Chondrocyte (in vitro differentiated cells): ENCODE measurements around the gene EGFR. TPM values are rescaled to one million over a fixed set of nuclear protein-coding genes. Genes with fewer than 3 reads are reported as not detected.

Experiments
- DNase-seq: peaks from one replicate; pipeline ENCODE4 v3.0.0; 2021; ENCODE audit warnings: mixed read lengths, low spot score
- H3K27ac Mint-ChIP-seq: one replicate; pipeline ENCODE4 v1.8.0; 2021; ENCODE audit warnings: mild to moderate bottlenecking, moderate library complexity, mixed read lengths; ENCODE audit not compliant: unreplicated experiment
- H3K27me3 Mint-ChIP-seq: 2 replicates; pipeline ENCODE4 v1.8.0; 2021; ENCODE audit warnings: low read depth, mixed read lengths
- H3K36me3 Mint-ChIP-seq: 2 replicates; pipeline ENCODE4 v1.8.0; 2021; ENCODE audit warnings: low read depth, mixed read lengths
- H3K4me1 Mint-ChIP-seq: 2 replicates; pipeline ENCODE4 v1.8.0; 2021; ENCODE audit warnings: low read depth, mild to moderate bottlenecking, mixed read lengths
- H3K4me3 Mint-ChIP-seq: one replicate; pipeline ENCODE4 v1.8.0; 2021; ENCODE audit warnings: mild to moderate bottlenecking, moderate library complexity, mixed read lengths; ENCODE audit not compliant: unreplicated experiment
- H3K9me3 Mint-ChIP-seq: 2 replicates; pipeline ENCODE4 v1.8.0; 2021; ENCODE audit warnings: low read depth, mixed read lengths
- total RNA-seq: library from RNA; stranded (reverse); gene quantifications from 3 replicates; pipeline ENCODE4 v1.2.1, GENCODE V29; 2021
- TF ChIP-seq, protein P1 (sequence below): fragments of 200-600 bp; sonication (generic); IDR thresholded peaks from 2 replicates; pipeline ENCODE4 v1.5.0; 2021; ENCODE audit warnings: antibody characterized with exemption, mild to moderate bottlenecking, moderate library complexity

The EGFR gene
- total RNA-seq, 1 donor from 2014 or later = 25.5 TPM

DNA sequence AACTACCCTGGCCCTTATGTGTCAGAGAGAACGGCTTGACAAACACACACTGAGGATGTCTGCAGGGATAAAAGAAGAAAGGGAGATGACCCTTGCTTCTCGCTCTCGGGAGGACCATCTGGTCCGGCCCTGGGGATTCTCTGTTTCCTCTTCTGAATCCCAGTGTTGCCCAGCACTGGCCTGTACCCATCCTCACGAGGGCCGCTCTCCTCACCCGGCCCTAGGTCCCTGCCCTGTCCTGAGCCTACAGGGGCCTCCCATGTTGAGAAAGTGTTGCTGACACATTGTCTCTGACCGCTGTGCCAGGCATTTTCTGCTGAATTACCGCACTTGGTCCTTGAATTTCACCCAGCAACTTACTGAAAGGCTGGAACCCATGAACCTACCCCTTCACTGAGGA, 174.4 kb downstream of the EGFR start:
- Mint-ChIP-seq H3K27ac (no peak overlapping the region), H3K9me3 (no peaks in the 10 kb centered on the region), H3K4me1 (peaks cover 22% of the 10 kb centered on the region), H3K4me3 (no peak overlapping the region), H3K36me3 (peaks cover 4% of the 10 kb centered on the region), H3K27me3 (no peaks in the 10 kb centered on the region)
- DNase-seq = no peak
- TF ChIP-seq, protein P1, sequence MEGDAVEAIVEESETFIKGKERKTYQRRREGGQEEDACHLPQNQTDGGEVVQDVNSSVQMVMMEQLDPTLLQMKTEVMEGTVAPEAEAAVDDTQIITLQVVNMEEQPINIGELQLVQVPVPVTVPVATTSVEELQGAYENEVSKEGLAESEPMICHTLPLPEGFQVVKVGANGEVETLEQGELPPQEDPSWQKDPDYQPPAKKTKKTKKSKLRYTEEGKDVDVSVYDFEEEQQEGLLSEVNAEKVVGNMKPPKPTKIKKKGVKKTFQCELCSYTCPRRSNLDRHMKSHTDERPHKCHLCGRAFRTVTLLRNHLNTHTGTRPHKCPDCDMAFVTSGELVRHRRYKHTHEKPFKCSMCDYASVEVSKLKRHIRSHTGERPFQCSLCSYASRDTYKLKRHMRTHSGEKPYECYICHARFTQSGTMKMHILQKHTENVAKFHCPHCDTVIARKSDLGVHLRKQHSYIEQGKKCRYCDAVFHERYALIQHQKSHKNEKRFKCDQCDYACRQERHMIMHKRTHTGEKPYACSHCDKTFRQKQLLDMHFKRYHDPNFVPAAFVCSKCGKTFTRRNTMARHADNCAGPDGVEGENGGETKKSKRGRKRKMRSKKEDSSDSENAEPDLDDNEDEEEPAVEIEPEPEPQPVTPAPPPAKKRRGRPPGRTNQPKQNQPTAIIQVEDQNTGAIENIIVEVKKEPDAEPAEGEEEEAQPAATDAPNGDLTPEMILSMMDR = no peak

DNA sequence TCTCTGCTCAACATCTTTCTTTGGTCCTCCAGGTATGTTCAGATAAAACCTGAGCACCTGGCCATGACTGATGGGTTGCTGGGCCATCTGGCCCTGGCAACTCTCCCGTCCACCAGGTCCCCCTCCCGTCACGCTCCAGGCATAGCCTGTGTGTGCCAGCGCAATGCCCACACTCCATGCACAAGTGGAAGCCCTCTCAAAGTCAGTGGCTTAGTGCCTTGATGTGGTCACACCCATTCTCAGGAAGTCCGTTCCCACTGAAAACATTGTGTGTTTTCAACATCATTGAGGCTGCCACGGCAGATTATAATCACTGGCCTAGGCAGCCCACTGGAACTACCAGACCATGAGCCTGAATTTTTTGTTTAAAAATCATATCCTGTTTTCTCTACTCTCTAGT, 175.7 kb downstream of the EGFR start:
- H3K27me3 Mint-ChIP-seq = no peaks in the 10 kb centered on the region
- peaks cover 29% of the 10 kb centered on the region for H3K4me1 Mint-ChIP-seq
- TF ChIP-seq, protein P1 = no peak
- peaks cover 5% of the 10 kb centered on the region for H3K36me3 Mint-ChIP-seq
- H3K27ac Mint-ChIP-seq = no peak overlapping the region
- H3K4me3 Mint-ChIP-seq = no peak overlapping the region
- H3K9me3 Mint-ChIP-seq = no peaks in the 10 kb centered on the region
- no peak for DNase-seq

DNA sequence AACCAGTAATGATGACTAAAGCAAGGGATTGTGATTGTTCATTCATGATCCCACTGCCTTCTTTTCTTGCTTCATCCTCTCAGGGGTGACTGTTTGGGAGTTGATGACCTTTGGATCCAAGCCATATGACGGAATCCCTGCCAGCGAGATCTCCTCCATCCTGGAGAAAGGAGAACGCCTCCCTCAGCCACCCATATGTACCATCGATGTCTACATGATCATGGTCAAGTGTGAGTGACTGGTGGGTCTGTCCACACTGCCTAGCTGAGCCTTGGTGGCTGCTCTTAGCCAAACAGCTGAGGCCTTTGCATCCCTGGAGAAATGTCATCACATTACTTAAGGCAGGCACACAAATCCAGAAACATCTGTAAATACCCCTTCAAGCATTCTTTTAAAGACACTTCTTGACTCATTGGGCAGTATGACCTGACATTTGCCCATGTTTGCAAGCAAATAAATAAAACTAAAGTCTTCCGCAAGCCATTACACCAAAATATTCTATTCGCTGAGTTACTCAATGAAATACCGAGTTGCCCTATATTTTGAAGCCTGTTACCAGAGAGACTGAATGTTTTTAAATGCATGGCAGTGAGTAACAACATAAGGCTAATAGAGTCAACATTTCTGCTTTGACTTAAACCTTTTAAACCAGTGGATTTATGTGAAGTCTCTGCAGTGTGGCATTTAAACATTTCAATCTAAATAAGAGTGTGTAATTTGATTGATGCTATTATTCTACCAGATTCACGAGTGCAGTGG, 180.0 kb downstream of the EGFR start:
- H3K27ac Mint-ChIP-seq = no peak overlapping the region
- no peak for DNase-seq

DNA sequence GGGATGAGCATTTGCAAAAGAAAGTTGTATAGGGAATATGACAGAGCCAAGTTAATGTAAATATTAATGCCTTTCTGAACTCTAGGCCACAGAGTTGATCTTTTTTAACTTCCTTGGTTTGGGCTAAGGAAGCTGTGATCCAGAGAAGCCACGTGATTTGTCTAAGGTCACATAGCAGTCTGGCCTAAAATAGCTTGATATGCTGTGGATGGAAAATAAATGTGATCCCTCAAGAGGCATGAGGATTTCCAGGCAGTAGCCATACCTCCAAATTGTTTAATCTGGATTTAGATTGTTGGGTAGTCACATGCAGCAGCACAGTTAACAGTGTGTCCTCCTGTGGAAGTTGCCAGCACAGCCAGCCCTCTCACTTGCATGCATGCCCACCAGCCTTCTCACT, 180.6 kb downstream of the EGFR start:
- no peak for DNase-seq
- Mint-ChIP-seq H3K36me3 (peaks cover 15% of the 10 kb centered on the region), H3K9me3 (no peaks in the 10 kb centered on the region), H3K27me3 (no peaks in the 10 kb centered on the region), H3K27ac (no peak overlapping the region), H3K4me3 (no peak overlapping the region), H3K4me1 (peaks cover 16% of the 10 kb centered on the region)
- TF ChIP-seq, protein P1 = no peak

More for the DNA sequence above, 180.0 kb downstream of the EGFR start:
- TF ChIP-seq, protein P1 = no peak
- Mint-ChIP-seq H3K4me3 (no peak overlapping the region), H3K9me3 (no peaks in the 10 kb centered on the region), H3K4me1 (peaks cover 17% of the 10 kb centered on the region), H3K36me3 (peaks cover 15% of the 10 kb centered on the region), H3K27me3 (no peaks in the 10 kb centered on the region)

DNA sequence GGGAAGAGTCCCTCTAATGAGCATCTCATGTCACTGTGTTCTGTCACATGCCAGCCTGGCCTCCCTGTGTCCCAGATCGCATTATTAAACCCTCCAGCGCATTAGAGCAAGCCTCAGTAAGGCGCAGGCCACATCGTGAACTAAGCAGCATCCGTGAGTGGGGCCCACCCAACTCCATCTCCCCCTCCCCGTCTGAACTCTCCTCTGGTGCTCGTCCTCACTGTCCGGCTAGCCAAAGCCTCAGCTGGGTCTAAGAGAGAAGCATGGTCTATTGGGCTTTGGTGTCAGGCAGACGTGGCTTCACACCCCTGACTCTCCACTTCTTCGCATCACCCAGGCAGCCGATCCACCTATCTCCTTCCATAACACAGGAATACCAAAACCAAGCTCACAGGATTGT, 181.6 kb downstream of the EGFR start:
- TF ChIP-seq, protein P1 = no peak
- H3K27ac Mint-ChIP-seq = no peak overlapping the region
- H3K27me3 Mint-ChIP-seq = no peaks in the 10 kb centered on the region
- H3K4me1 Mint-ChIP-seq = peaks cover 11% of the 10 kb centered on the region
- DNase-seq = no peak
- H3K4me3 Mint-ChIP-seq = no peak overlapping the region
- H3K9me3 Mint-ChIP-seq = no peaks in the 10 kb centered on the region
- peaks cover 11% of the 10 kb centered on the region for H3K36me3 Mint-ChIP-seq
